Kidney glomerular epithelial cell (primary cell): ENCODE measurements around the gene NOG.

ENCODE experiments used
- DNase-seq: peaks from one replicate; lab custom pipeline; 2025; lab: John Stamatoyannopoulos, UW

NOG gene

GRCh38 chr17:56636265-56636664 is 42.8 kb downstream of the NOG start:
- DNase-seq: no peak

- no peak for DNase-seq
Observed at GRCh38 chr17:56637254-56637653, 43.8 kb downstream of the NOG start.

GRCh38 chr17:56638591-56639051 is 45.1 kb downstream of the NOG start:
- no peak for DNase-seq

- no peak for DNase-seq
Observed at GRCh38 chr17:56639517-56639916, 46.0 kb downstream of the NOG start.

GRCh38 chr17:56640116-56640515 is 46.6 kb downstream of the NOG start:
- DNase-seq: no peak

GRCh38 chr17:56641373-56641772 is 47.9 kb downstream of the NOG start:
- no peak for DNase-seq

- DNase-seq: no peak
Observed at GRCh38 chr17:56641894-56642293, 48.4 kb downstream of the NOG start.

GRCh38 chr17:56642424-56642823 is 48.9 kb downstream of the NOG start:
- no peak for DNase-seq
